PC-3 (cell line): Measurements from ENCODE around the gene ZC3H7A.

Experiments
- CTCF ChIP-seq: fragments of 300-600 bp; sonication (generic); conservative IDR thresholded peaks from 2 replicates; pipeline ENCODE4 v1.5.1; 2017; ENCODE audit warnings: antibody characterized with exemption, low read depth, mild to moderate bottlenecking, low read length
- EZH2phosphoT487 ChIP-seq: fragments of 300-600 bp; sonication (generic); IDR thresholded peaks from 2 replicates; pipeline ENCODE4 v1.6.1; 2018; ENCODE audit warnings: mild to moderate bottlenecking, antibody characterized with exemption, low read length, borderline replicate concordance

GRCh38 chr16:11717811-11718210 is 79.2 kb downstream of the ZC3H7A start:
- TF ChIP-seq CTCF (no peak), EZH2phosphoT487 (no peak)
